OCI-LY3 (cell line): ENCODE measurements around the gene MACF1.
A peak's percentile ranks its signal among the peaks of the same experiment; 100 is the strongest.

Experiments used
- H2AFZ ChIP-seq: fragments of 200-600, 300-600 bp; shearing (Covaris generic); 2 replicates; pipeline ENCODE4 v1.6.0; 2014; ENCODE audit warnings: antibody characterized with exemption, low read depth, low read length
- H3K27ac ChIP-seq: fragments of 200-600, 300-600 bp; sonication (generic); 2 replicates; pipeline ENCODE4 v1.5.1; 2014; ENCODE audit warnings: mild to moderate bottlenecking, low read length, moderate library complexity, mixed read lengths
- H3K27me3 ChIP-seq: fragments of 200-600, 300-600 bp; sonication (generic); 2 replicates; pipeline ENCODE4 v1.6.1; 2014; ENCODE audit warnings: low read depth, low read length, mixed read lengths
- H3K36me3 ChIP-seq: fragments of 200-600, 300-600 bp; sonication (generic); replicated peaks from 2 replicates; pipeline ENCODE3; 2014; ENCODE audit warnings: low read depth, low read length, mixed read lengths
- H3K4me1 ChIP-seq: fragments of 300-600, 200-600 bp; sonication (generic); 2 replicates; pipeline ENCODE4 v1.6.1; 2014; ENCODE audit warnings: low read length, mixed read lengths
- H3K4me2 ChIP-seq: fragments of 200-600, 300-600 bp; sonication (generic); 2 replicates; pipeline ENCODE4 v1.6.1; 2014; ENCODE audit warnings: low read length, mixed read lengths
- H3K4me3 ChIP-seq: fragments of 300-600, 200-600 bp; sonication (generic); 2 replicates; pipeline ENCODE4 v1.5.1; 2014; ENCODE audit warnings: antibody characterized with exemption, mild to moderate bottlenecking, low read length, moderate library complexity
- H3K79me2 ChIP-seq: fragments of 300-600, 200-600 bp; shearing (Covaris generic); 2 replicates; pipeline ENCODE4 v1.6.1; 2014; ENCODE audit warnings: mild to moderate bottlenecking, low read length, mixed read lengths
- H3K9ac ChIP-seq: fragments of 300-600, 200-600 bp; shearing (Covaris generic); 2 replicates; pipeline ENCODE4 v1.6.0; 2014; ENCODE audit warnings: mild to moderate bottlenecking, low read length, moderate library complexity
- H3K9me3 ChIP-seq: fragments of 200-600, 300-600 bp; shearing (Covaris generic); 2 replicates; pipeline ENCODE4 v1.6.1; 2014; ENCODE audit warnings: low read length, mixed read lengths; ENCODE audit not compliant: insufficient read depth
- H4K20me1 ChIP-seq: fragments of 200-600, 300-600 bp; sonication (generic); 2 replicates; pipeline ENCODE4 v1.6.1; 2016; ENCODE audit warnings: low read length, mixed read lengths; ENCODE audit not compliant: insufficient read depth
- CTCF ChIP-seq: fragments of 200-600, 300-600 bp; sonication (generic); IDR thresholded peaks from 2 replicates; pipeline ENCODE4 v1.5.1; 2014; ENCODE audit warnings: antibody characterized with exemption, low read length, low read depth
- EZH2phosphoT487 ChIP-seq: fragments of 200-600 bp; shearing (Covaris generic); IDR thresholded peaks from 2 replicates; pipeline ENCODE4 v1.6.1; 2018; ENCODE audit warnings: antibody characterized with exemption, mixed run types, low read depth

Gene MACF1

GRCh38 chr1:39272798-39273469 is 68.4 kb downstream of the MACF1 start:
- Histone ChIP-seq H3K4me1 (peaks cover 60% of the 10 kb centered on the region), H3K36me3 (no peaks in the 10 kb centered on the region), H2AFZ (no peak overlapping the region), H3K9me3 (no peaks in the 10 kb centered on the region), H3K4me3 (peak overlapping the region; percentile 46; the same call in 1 of the 2 replicates), H3K79me2 (peaks cover 53% of the 10 kb centered on the region), H3K27me3 (no peaks in the 10 kb centered on the region), H3K27ac (peak overlapping the region; percentile 55), H3K9ac (no peak overlapping the region), H4K20me1 (no peaks in the 10 kb centered on the region), H3K4me2 (peak overlapping the region; percentile 71)
- TF ChIP-seq EZH2phosphoT487: no peak
- no peak for TF ChIP-seq CTCF

DNA sequence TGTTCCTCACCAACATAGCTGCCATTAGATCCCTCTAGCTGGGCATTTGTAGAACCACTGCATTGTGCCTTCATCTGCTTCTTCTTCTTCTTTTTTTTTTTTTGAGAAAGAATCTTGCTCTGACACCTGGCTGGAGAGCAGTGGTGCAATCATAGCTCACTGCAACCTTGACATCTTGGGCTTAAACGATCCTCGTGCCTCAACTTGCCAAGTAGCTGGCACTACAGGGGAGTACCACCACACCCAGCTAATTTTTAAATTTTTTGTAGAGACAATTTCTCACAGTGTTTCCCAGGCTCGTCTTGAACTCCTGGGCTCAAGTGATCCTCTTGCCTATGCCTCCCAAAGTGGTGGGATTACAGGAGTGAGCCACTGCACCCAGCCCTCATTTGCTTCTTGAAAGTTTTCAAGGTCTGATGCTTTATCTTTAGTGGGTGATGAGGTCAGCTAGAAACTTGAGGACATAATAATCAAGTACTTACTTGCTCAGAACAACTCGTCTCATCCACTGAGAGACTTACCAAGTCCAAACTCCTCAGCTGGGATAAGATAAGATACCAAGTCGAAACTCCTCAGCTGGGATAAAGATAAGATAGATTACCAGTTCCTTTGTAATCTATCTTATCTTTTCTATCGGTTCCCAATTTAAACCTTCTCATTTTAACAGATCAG is 71.5 kb downstream of the MACF1 start:
- H3K79me2 ChIP-seq: peaks cover 32% of the 10 kb centered on the region
- no peaks in the 10 kb centered on the region for H3K9me3 ChIP-seq
- H3K4me1 ChIP-seq: peaks cover 37% of the 10 kb centered on the region
- H3K4me2 ChIP-seq: no peak overlapping the region
- H3K36me3 ChIP-seq: no peaks in the 10 kb centered on the region
- H3K9ac ChIP-seq: no peak overlapping the region
- no peaks in the 10 kb centered on the region for H3K27me3 ChIP-seq
- H3K4me3 ChIP-seq: no peak overlapping the region
- H4K20me1 ChIP-seq: no peaks in the 10 kb centered on the region
- H3K27ac ChIP-seq: no peak overlapping the region
- TF ChIP-seq CTCF (no peak), EZH2phosphoT487 (no peak)
- H2AFZ ChIP-seq: no peak overlapping the region

DNA sequence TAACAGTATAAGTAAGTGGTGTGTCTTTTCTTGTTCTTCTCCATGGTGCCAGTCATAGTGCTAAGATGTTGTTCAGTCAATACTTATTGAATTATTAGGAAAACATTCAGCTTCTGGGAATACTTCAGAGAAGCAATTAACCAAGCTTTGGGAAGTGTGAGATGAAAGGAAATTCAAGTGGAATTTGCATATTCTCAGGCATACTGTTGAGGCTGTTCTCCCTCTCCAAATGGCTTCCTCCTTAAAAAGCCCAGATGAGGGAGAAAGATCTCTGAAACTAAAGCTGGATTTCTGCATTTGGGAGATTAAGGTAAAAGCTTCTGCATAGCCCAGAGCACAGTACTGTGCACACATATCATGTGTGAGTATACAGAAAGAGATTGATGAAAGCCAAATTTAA is 73.4 kb downstream of the MACF1 start:
- TF ChIP-seq EZH2phosphoT487 (no peak), CTCF (no peak)
- H3K27ac ChIP-seq: no peak overlapping the region
- peaks cover 18% of the 10 kb centered on the region for H3K4me1 ChIP-seq
- no peak overlapping the region for H3K4me2 ChIP-seq
- no peak overlapping the region for H3K4me3 ChIP-seq
- no peak overlapping the region for H3K9ac ChIP-seq
- no peak overlapping the region for H2AFZ ChIP-seq
- H3K79me2 ChIP-seq: peaks cover 15% of the 10 kb centered on the region
- H4K20me1 ChIP-seq: no peaks in the 10 kb centered on the region
- H3K27me3 ChIP-seq: no peaks in the 10 kb centered on the region
- H3K36me3 ChIP-seq: peaks cover 2% of the 10 kb centered on the region
- H3K9me3 ChIP-seq: no peaks in the 10 kb centered on the region

DNA sequence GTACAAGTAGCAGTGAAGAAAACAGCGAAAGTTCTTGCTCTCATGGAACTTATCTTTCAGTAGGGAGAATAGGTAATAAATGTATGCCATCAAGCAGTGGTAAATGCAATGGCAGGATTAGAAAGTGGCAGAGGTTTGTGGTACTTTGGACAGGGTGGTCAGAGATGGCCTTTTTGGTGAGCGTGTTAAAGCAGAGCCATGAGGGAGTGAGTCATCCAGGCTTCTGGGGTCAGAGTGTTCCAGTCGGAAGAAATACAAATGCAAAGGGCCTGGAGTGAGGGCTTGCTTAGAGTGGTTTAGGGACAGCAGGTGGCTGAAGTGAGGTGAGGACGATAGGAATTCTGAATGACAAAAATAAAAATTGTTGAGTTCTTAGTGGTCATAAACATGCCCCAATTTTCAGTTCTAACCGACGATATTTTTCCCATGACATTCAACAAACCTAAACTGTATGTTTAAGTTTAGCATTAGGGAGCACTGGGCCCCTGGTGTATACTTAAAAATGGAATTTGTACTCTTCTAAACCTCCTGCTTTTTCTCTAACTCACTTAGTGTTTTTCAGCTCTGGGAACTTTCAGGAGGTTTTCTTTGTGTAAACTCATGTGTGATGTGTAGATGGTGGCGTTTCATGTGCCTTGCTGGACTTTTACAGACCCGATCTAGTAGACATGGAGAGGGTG is 78.2 kb downstream of the MACF1 start:
- H3K27ac ChIP-seq: no peak overlapping the region
- no peak overlapping the region for H3K4me2 ChIP-seq
- peaks cover 8% of the 10 kb centered on the region for H3K36me3 ChIP-seq
- H3K9ac ChIP-seq: no peak overlapping the region
- H4K20me1 ChIP-seq: no peaks in the 10 kb centered on the region
- H2AFZ ChIP-seq: no peak overlapping the region
- peaks cover 7% of the 10 kb centered on the region; the same call in 1 of the 2 replicates for H3K4me1 ChIP-seq
- H3K4me3 ChIP-seq: no peak overlapping the region
- H3K9me3 ChIP-seq: no peaks in the 10 kb centered on the region
- H3K27me3 ChIP-seq: no peaks in the 10 kb centered on the region
- peaks cover 4% of the 10 kb centered on the region; the same call in 1 of the 2 replicates for H3K79me2 ChIP-seq
- TF ChIP-seq EZH2phosphoT487 (no peak), CTCF (no peak)
